ENCODE results near the gene PITRM1. TPM values are rescaled to one million over a fixed set of nuclear protein-coding genes. Genes with fewer than 3 reads are reported as not detected.

Gene PITRM1
- total and polyA plus RNA-seq, 8 donors = 68.1 to 85.6 (median 71.8) TPM

DNA sequence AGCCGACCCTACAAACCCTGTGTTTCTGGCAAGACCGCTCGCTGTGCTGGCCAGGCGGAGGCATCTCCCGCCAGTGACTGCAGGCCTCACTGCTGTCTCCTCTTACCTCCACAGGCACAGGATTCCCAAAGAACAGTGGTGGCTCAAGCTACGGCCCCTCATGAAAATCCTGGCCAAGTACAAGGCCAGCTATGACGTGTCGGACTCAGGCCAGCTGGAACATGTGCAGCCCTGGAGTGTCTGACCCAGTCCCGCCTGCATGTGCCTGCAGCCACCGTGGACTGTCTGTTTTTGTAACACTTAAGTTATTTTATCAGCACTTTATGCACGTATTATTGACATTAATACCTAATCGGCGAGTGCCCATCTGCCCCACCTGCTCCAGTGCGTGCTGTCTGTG lies 36.2 kb downstream of the PITRM1 start:
- ATAC-seq = peak; percentile 47
- Histone ChIP-seq H3K36me3 (peaks cover 0 to 100% of the 10 kb centered on the region in 2 donors), H3K9me3 (no peaks in the 10 kb centered on the region), H3K27ac (no peak overlapping the region), H3K4me1 (no peaks in the 10 kb centered on the region), H3K4me3 (no peak overlapping the region), H3K27me3 (no peaks in the 10 kb centered on the region)
- intact Hi-C loops (cut with DNase I) = no loop called here
- TF ChIP-seq, protein P1, sequence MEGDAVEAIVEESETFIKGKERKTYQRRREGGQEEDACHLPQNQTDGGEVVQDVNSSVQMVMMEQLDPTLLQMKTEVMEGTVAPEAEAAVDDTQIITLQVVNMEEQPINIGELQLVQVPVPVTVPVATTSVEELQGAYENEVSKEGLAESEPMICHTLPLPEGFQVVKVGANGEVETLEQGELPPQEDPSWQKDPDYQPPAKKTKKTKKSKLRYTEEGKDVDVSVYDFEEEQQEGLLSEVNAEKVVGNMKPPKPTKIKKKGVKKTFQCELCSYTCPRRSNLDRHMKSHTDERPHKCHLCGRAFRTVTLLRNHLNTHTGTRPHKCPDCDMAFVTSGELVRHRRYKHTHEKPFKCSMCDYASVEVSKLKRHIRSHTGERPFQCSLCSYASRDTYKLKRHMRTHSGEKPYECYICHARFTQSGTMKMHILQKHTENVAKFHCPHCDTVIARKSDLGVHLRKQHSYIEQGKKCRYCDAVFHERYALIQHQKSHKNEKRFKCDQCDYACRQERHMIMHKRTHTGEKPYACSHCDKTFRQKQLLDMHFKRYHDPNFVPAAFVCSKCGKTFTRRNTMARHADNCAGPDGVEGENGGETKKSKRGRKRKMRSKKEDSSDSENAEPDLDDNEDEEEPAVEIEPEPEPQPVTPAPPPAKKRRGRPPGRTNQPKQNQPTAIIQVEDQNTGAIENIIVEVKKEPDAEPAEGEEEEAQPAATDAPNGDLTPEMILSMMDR (IDR thresholded peaks at IDR 0.05) = no peak
- DNase-seq = no peak

DNA sequence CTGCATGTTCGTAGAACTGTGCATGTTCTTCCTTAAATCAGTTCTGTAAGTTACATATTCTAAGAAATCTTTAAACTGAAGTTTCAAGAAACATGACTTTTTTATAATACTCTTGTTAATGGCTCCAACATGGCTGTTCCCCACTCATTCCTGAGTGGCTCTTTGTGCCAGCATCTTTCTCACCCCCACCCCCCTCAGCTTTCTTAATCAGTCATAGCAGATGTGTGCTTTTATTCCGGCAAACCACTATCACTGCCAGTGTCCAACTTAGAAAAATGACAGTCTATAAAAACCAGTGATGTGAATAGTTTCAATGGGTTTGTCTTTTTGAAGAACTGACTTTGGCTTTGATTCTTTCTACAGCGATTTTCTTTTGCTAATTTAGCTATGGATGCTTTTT lies 37.6 kb downstream of the PITRM1 start:
- intact Hi-C loops (cut with DNase I) = no loop called here
- Histone ChIP-seq H3K9me3 (no peaks in the 10 kb centered on the region), H3K27ac (no peak overlapping the region), H3K4me3 (no peak overlapping the region), H3K27me3 (no peaks in the 10 kb centered on the region), H3K4me1 (no peaks in the 10 kb centered on the region), H3K36me3 (peaks cover 0 to 98% of the 10 kb centered on the region in 2 donors)
- DNase-seq = no peak
- TF ChIP-seq, protein P1 (IDR thresholded peaks at IDR 0.05) = no peak
- no peak for ATAC-seq

DNA sequence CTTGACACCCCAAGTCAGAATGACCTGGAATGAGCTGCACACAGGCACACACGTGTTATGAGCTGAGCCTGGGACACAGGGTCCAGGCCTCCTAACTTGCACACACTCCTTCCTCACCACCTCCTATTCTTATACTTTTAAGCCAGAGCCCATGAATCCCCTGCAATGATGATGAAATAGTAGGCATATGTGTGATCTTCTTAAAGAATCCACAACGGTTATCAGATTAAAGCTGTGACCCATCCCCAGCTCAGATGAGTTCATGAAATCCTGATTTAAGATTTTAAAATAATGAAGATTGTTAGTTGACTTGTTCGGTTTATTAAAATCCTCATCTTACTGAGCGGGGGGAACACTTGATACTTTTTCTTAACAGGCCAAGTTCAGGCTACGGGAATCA lies 38.6 kb downstream of the PITRM1 start:
- ATAC-seq (no peak), DNase-seq (no peak)
- H3K27ac ChIP-seq = no peak overlapping the region
- peaks cover 0 to 94% of the 10 kb centered on the region in 2 donors for H3K36me3 ChIP-seq
- no peaks in the 10 kb centered on the region for H3K27me3 ChIP-seq
- TF ChIP-seq, protein P1 (IDR thresholded peaks at IDR 0.05) = no peak
- no peaks in the 10 kb centered on the region for H3K4me1 ChIP-seq
- no peak overlapping the region for H3K4me3 ChIP-seq
- intact Hi-C loops (cut with DNase I) = no loop called here
- H3K9me3 ChIP-seq = no peaks in the 10 kb centered on the region

DNA sequence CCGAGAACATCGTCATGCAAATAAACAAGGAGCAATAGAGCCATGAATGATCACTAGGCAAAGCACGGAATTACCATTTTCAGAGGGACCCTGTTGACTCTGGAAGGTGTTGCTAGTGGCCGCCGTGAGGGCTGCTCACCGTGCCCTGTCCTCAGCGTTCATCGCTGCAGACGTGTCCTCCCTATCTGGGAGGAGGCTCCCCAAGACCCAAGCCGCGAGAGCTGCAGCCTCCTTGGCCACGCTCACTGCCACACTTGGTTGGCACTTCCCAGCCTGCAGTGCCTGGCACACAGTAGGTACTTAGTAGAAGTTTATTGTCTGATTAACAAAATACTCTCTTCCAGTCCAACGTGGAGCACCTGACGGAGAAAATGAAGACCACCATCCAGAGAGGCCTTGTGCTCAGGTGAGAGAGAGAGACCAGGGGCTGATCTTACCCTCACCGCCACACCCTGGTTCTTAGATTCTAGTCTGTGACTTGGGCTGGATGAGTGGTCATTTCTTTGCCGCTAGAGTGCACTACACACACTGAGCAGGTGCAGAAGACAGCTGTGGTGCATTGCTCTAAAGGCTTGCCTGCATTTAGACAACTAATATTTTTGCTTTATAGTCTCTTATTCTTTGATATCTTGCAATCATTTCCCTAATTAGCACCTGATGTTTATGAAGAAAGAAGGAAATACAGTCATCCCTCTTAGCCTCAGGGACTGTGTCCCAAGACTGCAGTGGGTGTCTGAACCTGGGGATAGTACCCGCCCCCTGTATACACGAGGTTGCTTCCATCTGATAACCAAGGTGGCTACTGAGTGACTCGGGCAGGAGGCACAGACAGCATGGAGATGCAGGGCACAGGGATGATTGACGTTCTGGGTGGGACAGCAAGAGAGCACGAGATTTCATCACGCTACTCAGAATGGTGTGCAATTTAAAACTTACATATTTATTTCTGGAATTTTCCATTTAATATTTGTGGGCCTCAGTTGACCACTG lies 40.3 kb downstream of the PITRM1 start:
- DNase-seq (no peak), ATAC-seq (no peak)
- Histone ChIP-seq H3K9me3 (peaks cover 0 to 10% of the 10 kb centered on the region in 2 donors), H3K4me1 (no peaks in the 10 kb centered on the region), H3K4me3 (no peak overlapping the region), H3K27me3 (no peaks in the 10 kb centered on the region), H3K36me3 (peaks cover 0 to 88% of the 10 kb centered on the region in 2 donors), H3K27ac (no peak overlapping the region)
- intact Hi-C loops (cut with DNase I) = no loop called here
- TF ChIP-seq, protein P1 (IDR thresholded peaks at IDR 0.05) = no peak

DNA sequence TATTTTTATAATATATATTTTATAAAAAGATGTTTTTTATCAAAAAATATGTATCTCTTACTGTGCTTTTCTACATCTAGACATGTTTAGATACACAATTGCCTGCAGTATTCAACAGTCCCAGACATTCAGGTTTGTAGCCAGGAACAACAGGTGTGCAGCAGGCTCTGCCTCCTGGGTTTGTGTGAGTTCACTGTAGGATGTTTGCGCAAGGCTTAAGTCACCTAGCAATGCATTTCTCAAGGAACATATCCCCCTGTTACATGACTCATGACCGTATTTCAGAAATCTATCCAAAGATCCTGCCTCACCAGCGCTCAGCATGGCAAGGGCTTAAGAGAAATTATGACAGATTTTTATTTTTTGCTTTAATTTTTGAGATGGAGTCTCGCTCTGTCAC lies 41.5 kb downstream of the PITRM1 start:
- ATAC-seq (no peak), DNase-seq (peak in 1 of 4 donors; percentile 48)
- Histone ChIP-seq H3K27ac (no peak overlapping the region), H3K9me3 (peaks cover 0 to 10% of the 10 kb centered on the region in 2 donors), H3K4me3 (no peak overlapping the region), H3K4me1 (no peaks in the 10 kb centered on the region), H3K36me3 (peaks cover 0 to 79% of the 10 kb centered on the region in 2 donors), H3K27me3 (no peaks in the 10 kb centered on the region)
- intact Hi-C loops (cut with DNase I) = no loop called here
- TF ChIP-seq, protein P1 (IDR thresholded peaks at IDR 0.05) = no peak

All from left lung (tissue), 10 donors.